Astrocyte (in vitro differentiated cells and primary cell): ENCODE results near the gene DCC. TPM values are rescaled to one million over a fixed set of nuclear protein-coding genes. Genes with fewer than 3 reads are reported as not detected.

ENCODE experiments used
- DNase-seq: peaks from one replicate; pipeline ENCODE4 v3.0.0-alpha.2; 2010; ENCODE audit warnings: low read depth
- FAIRE-seq: peaks from 2 replicates; lab custom pipeline; 2011; peaks lifted over from hg19 to GRCh38; lab: Jason Lieb, UNC
- H2AFZ ChIP-seq: 2 replicates; pipeline ENCODE4 v1.6.0; 2012; ENCODE audit warnings: low read depth, low read length, inconsistent platforms
- H3K27ac ChIP-seq: 2 replicates; pipeline ENCODE4 v1.5.1; 2011; ENCODE audit warnings: low read depth, low read length, inconsistent platforms
- H3K27me3 ChIP-seq: 2 replicates; pipeline ENCODE4 v1.6.0; 2011; ENCODE audit warnings: low read length, inconsistent platforms; ENCODE audit not compliant: insufficient read depth
- H3K36me3 ChIP-seq: 2 replicates; pipeline ENCODE4 v1.5.1; 2011; ENCODE audit warnings: low read length, inconsistent platforms; ENCODE audit not compliant: insufficient read depth
- H3K4me1 ChIP-seq: 2 replicates; pipeline ENCODE4 v1.5.1; 2011; ENCODE audit warnings: low read length, inconsistent platforms; ENCODE audit not compliant: insufficient read depth
- H3K4me2 ChIP-seq: 2 replicates; pipeline ENCODE4 v1.6.0; 2012; ENCODE audit warnings: low read length, inconsistent platforms
- H3K4me3 ChIP-seq: 2 replicates; pipeline ENCODE4 v1.5.1; 2011; ENCODE audit warnings: low read depth, mild to moderate bottlenecking, low read length, inconsistent platforms; ENCODE audit not compliant: insufficient read depth
- H3K79me2 ChIP-seq: 2 replicates; pipeline ENCODE4 v1.6.0; 2012; ENCODE audit warnings: mild to moderate bottlenecking, low read length, inconsistent platforms; ENCODE audit not compliant: insufficient read depth
- H3K9ac ChIP-seq: 2 replicates; pipeline ENCODE4 v1.6.0; 2012; ENCODE audit warnings: mild to moderate bottlenecking, low read length, inconsistent platforms
- H3K9me3 ChIP-seq: 2 replicates; pipeline ENCODE4 v1.5.1; 2012; ENCODE audit warnings: low read depth, mild to moderate bottlenecking, low read length, inconsistent platforms; ENCODE audit not compliant: insufficient read depth
- H4K20me1 ChIP-seq: 2 replicates; pipeline ENCODE4 v1.6.0; 2012; ENCODE audit warnings: low read length, inconsistent platforms; ENCODE audit not compliant: insufficient read depth
- H3K27ac Mint-ChIP-seq: one replicate; pipeline ENCODE4 v1.8.0; 2021; ENCODE audit warnings: mild to moderate bottlenecking, mixed read lengths; ENCODE audit not compliant: unreplicated experiment
- H3K27me3 Mint-ChIP-seq: one replicate; pipeline ENCODE4 v1.8.0; 2021; ENCODE audit warnings: low read depth, mixed read lengths; ENCODE audit not compliant: unreplicated experiment
- H3K36me3 Mint-ChIP-seq: one replicate; pipeline ENCODE4 v1.8.0; 2021; ENCODE audit warnings: low read depth, mixed read lengths; ENCODE audit not compliant: unreplicated experiment
- H3K4me1 Mint-ChIP-seq: one replicate; pipeline ENCODE4 v1.8.0; 2021; ENCODE audit warnings: low read depth, mixed read lengths; ENCODE audit not compliant: unreplicated experiment
- H3K4me3 Mint-ChIP-seq: one replicate; pipeline ENCODE4 v1.8.0; 2021; ENCODE audit warnings: mild to moderate bottlenecking, moderate library complexity, mixed read lengths; ENCODE audit not compliant: unreplicated experiment
- H3K9me3 Mint-ChIP-seq: one replicate; pipeline ENCODE4 v1.8.0; 2021; ENCODE audit warnings: mild to moderate bottlenecking, mixed read lengths; ENCODE audit not compliant: unreplicated experiment
- EZH2 ChIP-seq: IDR thresholded peaks from 2 replicates; pipeline ENCODE4 v1.6.1; 2012; ENCODE audit warnings: mild to moderate bottlenecking, low read length, inconsistent platforms; ENCODE audit not compliant: insufficient read depth
- total RNA-seq: library from RNA; stranded (reverse); gene quantifications from 2 replicates; pipeline ENCODE4 v1.2.1, GENCODE V29; 2021
- TF ChIP-seq, protein P1 (sequence below): IDR thresholded peaks from 2 replicates; pipeline ENCODE4 v1.5.1; 2011; ENCODE audit warnings: low read depth, mild to moderate bottlenecking, inconsistent platforms, low read length, moderate library complexity; ENCODE audit not compliant: insufficient read depth

Gene DCC
- total RNA-seq, 1 donor from 2014 or later: 2.6 TPM

GRCh38 chr18:52341608-52342381 is 1.8 kb downstream of the DCC start:
- TF ChIP-seq, protein P1, sequence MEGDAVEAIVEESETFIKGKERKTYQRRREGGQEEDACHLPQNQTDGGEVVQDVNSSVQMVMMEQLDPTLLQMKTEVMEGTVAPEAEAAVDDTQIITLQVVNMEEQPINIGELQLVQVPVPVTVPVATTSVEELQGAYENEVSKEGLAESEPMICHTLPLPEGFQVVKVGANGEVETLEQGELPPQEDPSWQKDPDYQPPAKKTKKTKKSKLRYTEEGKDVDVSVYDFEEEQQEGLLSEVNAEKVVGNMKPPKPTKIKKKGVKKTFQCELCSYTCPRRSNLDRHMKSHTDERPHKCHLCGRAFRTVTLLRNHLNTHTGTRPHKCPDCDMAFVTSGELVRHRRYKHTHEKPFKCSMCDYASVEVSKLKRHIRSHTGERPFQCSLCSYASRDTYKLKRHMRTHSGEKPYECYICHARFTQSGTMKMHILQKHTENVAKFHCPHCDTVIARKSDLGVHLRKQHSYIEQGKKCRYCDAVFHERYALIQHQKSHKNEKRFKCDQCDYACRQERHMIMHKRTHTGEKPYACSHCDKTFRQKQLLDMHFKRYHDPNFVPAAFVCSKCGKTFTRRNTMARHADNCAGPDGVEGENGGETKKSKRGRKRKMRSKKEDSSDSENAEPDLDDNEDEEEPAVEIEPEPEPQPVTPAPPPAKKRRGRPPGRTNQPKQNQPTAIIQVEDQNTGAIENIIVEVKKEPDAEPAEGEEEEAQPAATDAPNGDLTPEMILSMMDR: no peak
- no peak for TF ChIP-seq EZH2
- peak overlapping the region; percentile 63 for H3K4me3 ChIP-seq
- Mint-ChIP-seq H3K27ac (no peak overlapping the region), H3K4me1 (peaks cover 16% of the 10 kb centered on the region), H3K4me3 (peak overlapping the region; percentile 79), H3K9me3 (no peaks in the 10 kb centered on the region), H3K36me3 (no peaks in the 10 kb centered on the region), H3K27me3 (peaks cover 26% of the 10 kb centered on the region)
- no peaks in the 10 kb centered on the region for H3K79me2 ChIP-seq
- H3K4me1 ChIP-seq: peaks cover 6% of the 10 kb centered on the region
- H3K9ac ChIP-seq: peak overlapping the region; percentile 57
- H4K20me1 ChIP-seq: no peaks in the 10 kb centered on the region
- FAIRE-seq (no peak), DNase-seq (no peak)
- peak overlapping the region; percentile 68 for H2AFZ ChIP-seq
- peak overlapping the region; percentile 90 for H3K4me2 ChIP-seq
- peaks cover 25% of the 10 kb centered on the region for H3K27me3 ChIP-seq
- no peak overlapping the region for H3K27ac ChIP-seq
- H3K36me3 ChIP-seq: no peaks in the 10 kb centered on the region
- H3K9me3 ChIP-seq: no peaks in the 10 kb centered on the region

- Mint-ChIP-seq H3K4me3 (no peak overlapping the region), H3K36me3 (no peaks in the 10 kb centered on the region), H3K9me3 (no peaks in the 10 kb centered on the region), H3K27ac (no peak overlapping the region), H3K27me3 (peaks cover 28% of the 10 kb centered on the region), H3K4me1 (peaks cover 10% of the 10 kb centered on the region)
- Histone ChIP-seq H3K36me3 (no peaks in the 10 kb centered on the region), H3K4me1 (peaks cover 6% of the 10 kb centered on the region), H3K27me3 (peaks cover 25% of the 10 kb centered on the region), H2AFZ (no peak overlapping the region), H3K9ac (no peak overlapping the region), H3K9me3 (no peaks in the 10 kb centered on the region), H3K4me3 (no peak overlapping the region), H3K4me2 (peak overlapping the region; percentile 90), H4K20me1 (no peaks in the 10 kb centered on the region), H3K27ac (no peak overlapping the region), H3K79me2 (no peaks in the 10 kb centered on the region)
- FAIRE-seq: no peak
- no peak for DNase-seq
- no peak for TF ChIP-seq EZH2
- TF ChIP-seq, protein P1: no peak
These were observed 2.5 kb downstream of the DCC start for GRCh38 chr18:52342456-52342855.

GRCh38 chr18:52343138-52343537 is 3.1 kb downstream of the DCC start:
- H3K4me1 Mint-ChIP-seq: peaks cover 8% of the 10 kb centered on the region
- TF ChIP-seq EZH2: no peak
- TF ChIP-seq, protein P1: peak; percentile 31
- Histone ChIP-seq H3K79me2 (no peaks in the 10 kb centered on the region), H3K9ac (no peak overlapping the region), H3K27me3 (peaks cover 25% of the 10 kb centered on the region), H3K36me3 (no peaks in the 10 kb centered on the region), H4K20me1 (no peaks in the 10 kb centered on the region), H2AFZ (no peak overlapping the region), H3K4me3 (no peak overlapping the region), H3K9me3 (no peaks in the 10 kb centered on the region), H3K27ac (no peak overlapping the region), H3K4me1 (peaks cover 6% of the 10 kb centered on the region), H3K4me2 (no peak overlapping the region)
- no peak for FAIRE-seq
- no peak overlapping the region for H3K4me3 Mint-ChIP-seq
- no peaks in the 10 kb centered on the region for H3K36me3 Mint-ChIP-seq
- no peak overlapping the region for H3K27ac Mint-ChIP-seq
- no peaks in the 10 kb centered on the region for H3K9me3 Mint-ChIP-seq
- no peak for DNase-seq
- peaks cover 28% of the 10 kb centered on the region for H3K27me3 Mint-ChIP-seq
